Astrocyte of the hippocampus (primary cell): ENCODE results near the gene ATP2B1.

Experiments
- DNase-seq: peaks from one replicate; pipeline ENCODE4 v3.0.0; 2011; ENCODE audit warnings: low read depth, low spot score

The ATP2B1 gene

GRCh38 chr12:89657739-89658138 is 50.9 kb downstream of the ATP2B1 start:
- DNase-seq = no peak

GRCh38 chr12:89657066-89657465 is 51.6 kb downstream of the ATP2B1 start:
- no peak for DNase-seq

GRCh38 chr12:89655841-89656240 is 52.8 kb downstream of the ATP2B1 start:
- DNase-seq = no peak

- DNase-seq = no peak
Observed at GRCh38 chr12:89651192-89651591, 57.4 kb downstream of the ATP2B1 start.

- DNase-seq = no peak
Observed at GRCh38 chr12:89650239-89650638, 58.4 kb downstream of the ATP2B1 start.

GRCh38 chr12:89649820-89650219 is 58.8 kb downstream of the ATP2B1 start:
- no peak for DNase-seq

- DNase-seq = no peak
Observed at GRCh38 chr12:89649139-89649538, 59.5 kb downstream of the ATP2B1 start.

- DNase-seq = no peak
Observed at GRCh38 chr12:89648211-89648930, 60.3 kb downstream of the ATP2B1 start.

- no peak for DNase-seq
Observed at GRCh38 chr12:89645434-89645833, 63.2 kb downstream of the ATP2B1 start.

- no peak for DNase-seq
Observed at GRCh38 chr12:89642959-89643358, 65.7 kb downstream of the ATP2B1 start.

GRCh38 chr12:89636776-89637160 is 71.9 kb downstream of the ATP2B1 start:
- DNase-seq = peak; percentile 22

- peak; percentile 52 for DNase-seq
Observed at GRCh38 chr12:89636052-89636775, 72.4 kb downstream of the ATP2B1 start.

GRCh38 chr12:89634508-89634907 is 74.1 kb downstream of the ATP2B1 start:
- no peak for DNase-seq

GRCh38 chr12:89632778-89633177 is 75.9 kb downstream of the ATP2B1 start:
- no peak for DNase-seq

- DNase-seq = no peak
Observed at GRCh38 chr12:89622115-89622514, 86.5 kb downstream of the ATP2B1 start.

- DNase-seq = no peak
Observed at GRCh38 chr12:89621521-89621920, 87.1 kb downstream of the ATP2B1 start.

- no peak for DNase-seq
Observed at GRCh38 chr12:89619764-89620163, 88.9 kb downstream of the ATP2B1 start.

GRCh38 chr12:89618113-89618862 is 90.3 kb downstream of the ATP2B1 start:
- DNase-seq = peak; percentile 2

GRCh38 chr12:89610366-89610765 is 98.3 kb downstream of the ATP2B1 start:
- DNase-seq = no peak

- no peak for DNase-seq
Observed at GRCh38 chr12:89603678-89604077, 105.0 kb downstream of the ATP2B1 start.

GRCh38 chr12:89597770-89598169 is 110.9 kb downstream of the ATP2B1 start:
- DNase-seq = no peak

GRCh38 chr12:89597210-89597609 is 111.4 kb downstream of the ATP2B1 start:
- no peak for DNase-seq

GRCh38 chr12:89593873-89594272 is 114.8 kb downstream of the ATP2B1 start:
- DNase-seq = no peak
